ENCODE data around the gene WDR37.
"Not testable (repeated sequence)": the region's sequence is repeated elsewhere in the genome, so short reads cannot be mapped to it uniquely, and the experiment has no call there.

WDR37 gene

DNA sequence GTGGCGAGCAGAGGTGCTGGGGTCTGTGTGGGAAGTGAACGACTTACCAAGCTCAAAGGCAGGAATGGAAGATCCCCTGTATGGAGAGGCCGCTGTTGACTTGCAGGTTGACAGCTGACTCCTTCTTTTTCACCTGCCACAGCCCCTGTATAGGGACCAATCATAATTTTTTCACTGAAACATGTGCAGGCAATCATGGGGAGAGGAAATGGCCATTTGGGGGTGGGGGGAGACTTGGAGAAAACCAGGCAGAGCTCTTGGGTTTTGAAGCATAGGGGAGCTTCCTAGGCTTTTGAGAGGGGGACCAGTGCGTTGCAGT, 101.4 kb downstream of the WDR37 start:
- Mint-ChIP-seq H3K27ac (no peak overlapping the region), H3K4me1 (ENCODE audit: low read depth) (no peaks in the 10 kb centered on the region), H3K9me3 (no peaks in the 10 kb centered on the region), H3K36me3 (ENCODE audit: low read depth) (no peaks in the 10 kb centered on the region), H3K27me3 (ENCODE audit: low read depth) (peaks cover 9% of the 10 kb centered on the region), H3K4me3 (no peak overlapping the region)

DNA sequence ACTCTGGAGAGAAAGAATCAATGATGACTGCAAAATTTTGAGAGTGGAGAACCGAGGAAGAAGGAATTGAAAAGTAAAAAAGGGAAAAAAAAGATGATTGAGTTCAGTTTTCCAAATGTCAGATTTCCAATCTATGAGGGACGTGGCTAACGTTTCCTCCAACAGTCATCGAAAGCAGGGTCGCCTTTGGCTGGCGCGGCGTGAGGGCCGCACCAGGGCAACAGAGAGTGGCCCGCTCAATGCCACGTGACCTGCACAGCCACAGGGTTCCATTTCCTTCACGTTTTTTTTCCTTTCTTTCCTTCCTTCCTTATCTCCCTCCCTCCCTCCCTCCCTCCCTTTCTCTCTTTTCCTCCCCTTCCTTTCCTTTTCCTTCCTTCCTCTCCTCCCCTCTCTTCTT, 101.9 kb downstream of the WDR37 start:
- Mint-ChIP-seq H3K9me3 (no peaks in the 10 kb centered on the region), H3K36me3 (ENCODE audit: low read depth) (no peaks in the 10 kb centered on the region), H3K27ac (no peak overlapping the region), H3K27me3 (ENCODE audit: low read depth) (peaks cover 9% of the 10 kb centered on the region), H3K4me1 (ENCODE audit: low read depth) (no peaks in the 10 kb centered on the region), H3K4me3 (no peak overlapping the region)

GRCh38 chr10:1158536-1158935, 102.4 kb downstream of the WDR37 start:
- not testable (repeated sequence) for H3K36me3 Mint-ChIP-seq (ENCODE audit: low read depth); H3K4me3 Mint-ChIP-seq; H3K9me3 Mint-ChIP-seq; H3K27ac Mint-ChIP-seq; H3K27me3 Mint-ChIP-seq (ENCODE audit: low read depth); H3K4me1 Mint-ChIP-seq (ENCODE audit: low read depth)

DNA sequence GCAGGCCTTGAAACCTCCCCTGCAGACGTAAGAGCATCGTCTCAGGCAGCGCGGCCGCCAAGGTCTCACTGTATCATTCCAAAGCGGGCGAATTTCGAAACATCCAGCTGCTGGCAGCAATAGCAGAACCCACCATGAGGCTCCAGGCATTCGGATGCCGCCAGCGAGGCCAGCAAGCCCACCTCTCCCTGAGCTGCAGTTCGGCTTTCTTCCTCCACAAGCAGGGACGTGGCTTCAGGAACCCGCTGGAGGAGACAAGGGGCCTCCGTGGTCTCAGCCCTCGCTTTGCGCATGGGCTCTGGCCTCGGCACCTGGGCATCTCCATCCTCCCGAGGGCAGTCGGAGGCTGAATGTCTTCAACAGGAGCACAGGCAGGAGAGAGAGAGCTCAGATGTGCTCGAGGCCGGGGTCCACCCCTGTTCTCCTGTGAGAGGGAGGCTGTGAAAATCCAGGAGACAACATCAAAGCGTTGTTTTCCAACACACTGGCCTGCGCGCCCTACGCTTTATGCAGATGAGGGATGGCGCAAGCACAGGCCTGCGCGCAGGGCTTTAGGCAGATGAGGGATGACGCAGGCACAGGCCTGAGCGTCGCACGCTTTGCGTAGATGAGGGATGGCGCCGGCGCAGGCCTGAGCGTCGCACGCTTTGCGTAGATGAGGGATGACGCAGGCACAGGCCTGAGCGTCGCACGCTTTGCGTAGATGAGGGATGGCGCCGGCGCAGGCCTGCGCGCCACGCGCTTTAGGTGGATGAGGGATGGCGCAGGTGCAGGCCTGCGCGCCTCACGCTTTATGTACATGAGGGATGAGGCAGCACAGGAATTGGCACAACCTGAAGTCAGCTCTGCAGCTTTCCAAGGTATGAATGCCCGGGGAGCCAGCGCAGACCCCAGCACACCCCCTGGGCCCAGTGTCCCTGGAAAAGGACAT, 103.2 kb downstream of the WDR37 start:
- H3K36me3 Mint-ChIP-seq (ENCODE audit: low read depth), result no peaks in the 10 kb centered on the region
- no peak overlapping the region for H3K27ac Mint-ChIP-seq
- no peaks in the 10 kb centered on the region for H3K4me1 Mint-ChIP-seq (ENCODE audit: low read depth)
- peaks cover 9% of the 10 kb centered on the region for H3K27me3 Mint-ChIP-seq (ENCODE audit: low read depth)
- no peak overlapping the region for H3K4me3 Mint-ChIP-seq
- no peaks in the 10 kb centered on the region for H3K9me3 Mint-ChIP-seq

- no peak overlapping the region for H3K4me3 Mint-ChIP-seq
- H3K27me3 Mint-ChIP-seq (ENCODE audit: low read depth), result peaks cover 9% of the 10 kb centered on the region
- H3K27ac Mint-ChIP-seq, result no peak overlapping the region
- no peaks in the 10 kb centered on the region for H3K9me3 Mint-ChIP-seq
- no peaks in the 10 kb centered on the region for H3K36me3 Mint-ChIP-seq (ENCODE audit: low read depth)
- no peaks in the 10 kb centered on the region for H3K4me1 Mint-ChIP-seq (ENCODE audit: low read depth)
These were observed 104.6 kb downstream of the WDR37 start for GRCh38 chr10:1160561-1161314.

DNA sequence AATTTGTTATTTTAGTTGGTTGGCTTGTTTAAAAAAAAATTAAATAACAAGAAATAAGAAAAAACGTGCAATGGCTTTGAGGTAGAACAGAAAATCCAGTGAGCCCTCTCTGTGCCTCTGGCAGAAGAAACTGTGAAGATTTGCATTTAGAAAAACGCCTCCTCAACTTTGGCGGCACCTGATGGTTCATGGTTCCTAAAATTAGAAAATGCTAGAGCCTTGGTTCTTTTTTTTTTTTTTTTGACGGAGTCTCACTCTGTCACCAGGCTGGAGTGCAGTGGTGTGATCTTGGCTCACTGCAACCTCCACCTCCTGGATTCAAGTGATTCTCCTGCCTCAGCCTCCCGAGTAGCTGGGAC, 105.1 kb downstream of the WDR37 start:
- not testable (repeated sequence) for H3K4me1 Mint-ChIP-seq (ENCODE audit: low read depth); H3K36me3 Mint-ChIP-seq (ENCODE audit: low read depth); H3K4me3 Mint-ChIP-seq; H3K9me3 Mint-ChIP-seq; H3K27me3 Mint-ChIP-seq (ENCODE audit: low read depth); H3K27ac Mint-ChIP-seq

- no peaks in the 10 kb centered on the region for H3K9me3 Mint-ChIP-seq
- H3K36me3 Mint-ChIP-seq (ENCODE audit: low read depth), result no peaks in the 10 kb centered on the region
- no peak overlapping the region for H3K4me3 Mint-ChIP-seq
- no peak overlapping the region for H3K27ac Mint-ChIP-seq
- H3K27me3 Mint-ChIP-seq (ENCODE audit: low read depth), result peaks cover 3% of the 10 kb centered on the region
- H3K4me1 Mint-ChIP-seq (ENCODE audit: low read depth), result no peaks in the 10 kb centered on the region
These were observed 106.5 kb downstream of the WDR37 start for GRCh38 chr10:1162481-1163203.

DNA sequence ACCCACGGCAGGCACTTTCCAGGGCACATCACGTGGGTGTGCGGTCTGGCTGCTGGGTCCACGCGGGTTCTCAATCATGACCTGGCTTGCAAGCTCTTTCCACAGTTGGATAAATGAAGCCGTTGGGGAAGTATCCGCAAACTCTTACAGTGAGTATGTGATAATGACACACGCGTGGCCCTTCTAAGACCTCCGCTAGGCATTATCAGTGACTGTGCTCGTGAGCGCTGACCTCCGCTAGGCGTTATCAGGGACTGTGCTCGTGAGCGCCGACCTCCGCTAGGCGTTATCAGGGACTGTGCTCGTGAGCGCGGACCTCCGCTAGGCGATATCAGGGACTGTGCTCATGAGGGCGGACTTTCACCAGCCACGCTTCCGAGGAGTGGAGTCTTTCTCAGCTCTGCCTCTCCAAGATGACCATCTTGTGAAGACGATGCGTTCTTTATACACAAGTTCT, 107.0 kb downstream of the WDR37 start:
- Mint-ChIP-seq H3K27ac (no peak overlapping the region), H3K4me3 (no peak overlapping the region), H3K9me3 (no peaks in the 10 kb centered on the region), H3K36me3 (ENCODE audit: low read depth) (no peaks in the 10 kb centered on the region), H3K27me3 (ENCODE audit: low read depth) (no peaks in the 10 kb centered on the region), H3K4me1 (ENCODE audit: low read depth) (no peaks in the 10 kb centered on the region)

- no peak overlapping the region for H3K4me3 Mint-ChIP-seq
These were observed 107.6 kb downstream of the WDR37 start for GRCh38 chr10:1163831-1164230.

DNA sequence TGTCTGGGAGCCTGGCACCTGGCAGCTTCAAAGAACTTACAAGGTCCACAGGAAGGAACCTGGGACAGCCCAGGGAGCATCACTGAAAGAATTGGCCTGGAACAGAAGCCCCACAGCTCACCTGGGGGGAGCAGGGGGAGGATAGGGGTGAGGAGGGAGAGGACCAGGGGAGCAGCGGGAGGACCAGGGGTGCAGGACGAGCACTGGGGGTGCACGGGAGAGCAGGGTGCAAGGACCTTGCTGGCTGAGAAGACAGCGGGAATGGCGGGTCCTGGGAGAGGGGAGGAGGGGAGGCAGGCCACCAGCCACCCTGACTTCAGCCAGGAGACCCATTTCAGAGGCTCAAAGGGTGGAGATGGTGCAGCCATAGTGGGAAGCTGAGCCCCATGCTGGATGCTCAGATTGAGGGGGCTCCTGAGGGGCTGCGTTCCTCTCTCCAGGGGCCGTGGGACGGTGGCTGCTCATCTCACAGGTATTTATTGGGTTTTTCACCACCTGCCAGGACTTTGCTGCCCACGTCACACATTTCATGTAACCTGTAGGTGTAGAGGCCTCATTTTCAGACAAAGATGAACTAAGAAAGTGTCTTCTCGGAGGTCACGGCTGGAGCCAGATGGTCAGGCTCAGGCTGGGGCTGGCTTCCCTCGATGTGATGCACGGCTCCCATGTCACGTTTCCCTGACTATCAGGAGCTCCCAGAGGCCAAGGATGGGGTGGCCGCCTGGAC, 110.1 kb downstream of the WDR37 start:
- no peaks in the 10 kb centered on the region for H3K9me3 Mint-ChIP-seq
- no peaks in the 10 kb centered on the region for H3K27me3 Mint-ChIP-seq (ENCODE audit: low read depth)
- no peak overlapping the region for H3K27ac Mint-ChIP-seq
- H3K36me3 Mint-ChIP-seq (ENCODE audit: low read depth), result no peaks in the 10 kb centered on the region
- no peak overlapping the region for H3K4me3 Mint-ChIP-seq
- H3K4me1 Mint-ChIP-seq (ENCODE audit: low read depth), result no peaks in the 10 kb centered on the region

More at GRCh38 chr10:1163831-1164230, 107.6 kb downstream of the WDR37 start:
- Mint-ChIP-seq H3K4me1 (ENCODE audit: low read depth) (no peaks in the 10 kb centered on the region), H3K36me3 (ENCODE audit: low read depth) (no peaks in the 10 kb centered on the region), H3K27ac (no peak overlapping the region), H3K27me3 (ENCODE audit: low read depth) (no peaks in the 10 kb centered on the region), H3K9me3 (no peaks in the 10 kb centered on the region)

DNA sequence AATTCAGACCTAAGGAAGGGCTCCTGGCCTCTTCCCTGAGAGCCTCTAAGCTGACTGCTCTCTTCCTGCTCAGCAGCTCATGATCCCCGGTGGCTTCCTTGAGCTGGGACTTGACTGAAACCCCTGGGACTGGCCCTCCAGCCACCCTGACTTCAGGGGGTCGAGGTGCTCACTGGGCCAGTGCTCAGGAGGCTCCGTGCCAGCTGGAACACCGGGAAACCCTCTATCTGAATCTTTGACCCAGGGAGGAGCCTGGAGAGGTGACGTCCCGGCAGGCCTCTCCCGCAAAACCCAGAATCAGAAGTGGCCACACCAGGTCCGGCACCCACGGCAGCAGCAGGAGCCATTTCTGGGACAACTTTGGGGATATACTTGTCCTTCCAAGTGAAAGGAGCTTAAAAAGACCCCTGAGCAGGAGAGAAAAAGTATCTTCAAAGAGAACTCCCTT, 110.7 kb downstream of the WDR37 start:
- Mint-ChIP-seq H3K4me3 (no peak overlapping the region), H3K4me1 (ENCODE audit: low read depth) (no peaks in the 10 kb centered on the region), H3K36me3 (ENCODE audit: low read depth) (no peaks in the 10 kb centered on the region), H3K27me3 (ENCODE audit: low read depth) (no peaks in the 10 kb centered on the region), H3K27ac (no peak overlapping the region), H3K9me3 (no peaks in the 10 kb centered on the region)

GRCh38 chr10:1168763-1169162, 112.6 kb downstream of the WDR37 start:
- Mint-ChIP-seq H3K4me3 (no peak overlapping the region), H3K36me3 (ENCODE audit: low read depth) (no peaks in the 10 kb centered on the region), H3K4me1 (ENCODE audit: low read depth) (no peaks in the 10 kb centered on the region), H3K27ac (no peak overlapping the region), H3K27me3 (ENCODE audit: low read depth) (no peaks in the 10 kb centered on the region), H3K9me3 (no peaks in the 10 kb centered on the region)

GRCh38 chr10:1169186-1169885, 113.2 kb downstream of the WDR37 start:
- H3K36me3 Mint-ChIP-seq (ENCODE audit: low read depth), result no peaks in the 10 kb centered on the region
- H3K4me1 Mint-ChIP-seq (ENCODE audit: low read depth), result no peaks in the 10 kb centered on the region
- no peaks in the 10 kb centered on the region for H3K27me3 Mint-ChIP-seq (ENCODE audit: low read depth)
- H3K4me3 Mint-ChIP-seq, result no peak overlapping the region
- no peak overlapping the region for H3K27ac Mint-ChIP-seq
- no peaks in the 10 kb centered on the region for H3K9me3 Mint-ChIP-seq
